Activated T-helper 9 cell treated with anti-CD3 and anti-CD28 coated beads, Interleukin-2, amount 50 U/mL, for 16 hours (primary cell): ENCODE data around the gene DIAPH2.

Experiments
- DNase-seq: peaks from one replicate; pipeline ENCODE4 v3.0.0-alpha.2; 2020; ENCODE audit warnings: low read depth

Gene DIAPH2

GRCh38 chrX:97594646-97595224 is 910.1 kb downstream of the DIAPH2 start:
- no peak for DNase-seq

- no peak for DNase-seq
Measured at GRCh38 chrX:97597954-97598353, 913.3 kb downstream of the DIAPH2 start.

- no peak for DNase-seq
Measured at GRCh38 chrX:97602465-97603258, 918.0 kb downstream of the DIAPH2 start.

- DNase-seq = no peak
Measured at GRCh38 chrX:97605271-97605670, 920.6 kb downstream of the DIAPH2 start.

- no peak for DNase-seq
Measured at GRCh38 chrX:97609357-97609756, 924.7 kb downstream of the DIAPH2 start.

- no peak for DNase-seq
Measured at GRCh38 chrX:97609938-97610337, 925.3 kb downstream of the DIAPH2 start.

- DNase-seq = no peak
Measured at GRCh38 chrX:97616883-97617530, 932.4 kb downstream of the DIAPH2 start.

GRCh38 chrX:97619499-97619898 is 934.9 kb downstream of the DIAPH2 start:
- no peak for DNase-seq

- DNase-seq = no peak
Measured at GRCh38 chrX:97622111-97622510, 937.5 kb downstream of the DIAPH2 start.

- no peak for DNase-seq
Measured at GRCh38 chrX:97628326-97628725, 943.7 kb downstream of the DIAPH2 start.

GRCh38 chrX:97628807-97629596 is 944.4 kb downstream of the DIAPH2 start:
- DNase-seq = no peak

- no peak for DNase-seq
Measured at GRCh38 chrX:97629597-97629985, 944.9 kb downstream of the DIAPH2 start.

- no peak for DNase-seq
Measured at GRCh38 chrX:97633798-97634197, 949.2 kb downstream of the DIAPH2 start.

GRCh38 chrX:97636473-97637140 is 952.0 kb downstream of the DIAPH2 start:
- DNase-seq = no peak

GRCh38 chrX:97637289-97637688 is 952.6 kb downstream of the DIAPH2 start:
- DNase-seq = no peak

GRCh38 chrX:97638621-97639020 is 954.0 kb downstream of the DIAPH2 start:
- no peak for DNase-seq

GRCh38 chrX:97639526-97639925 is 954.9 kb downstream of the DIAPH2 start:
- no peak for DNase-seq
